LNCaP clone FGC (cell line): Measurements from ENCODE around the gene GTPBP2.
"Not testable (repeated sequence)": the region's sequence is repeated elsewhere in the genome, so short reads cannot be mapped to it uniquely, and the experiment has no call there.

Experiments
- DNase-seq: peaks from one replicate; pipeline ENCODE4 v3.0.0-alpha.2; 2011; ENCODE audit warnings: low read depth
- H3K4me3 ChIP-seq: 2 replicates; pipeline ENCODE4 v1.5.1; 2011; ENCODE audit warnings: mild to moderate bottlenecking, low read depth, low read length, control low read depth
- TF ChIP-seq, protein P1 (sequence below): IDR thresholded peaks from 2 replicates; pipeline ENCODE4 v1.5.1; 2012; ENCODE audit warnings: mild to moderate bottlenecking; ENCODE audit not compliant: control insufficient read depth, insufficient read depth; ENCODE audit errors: extremely low read depth

Gene GTPBP2

DNA sequence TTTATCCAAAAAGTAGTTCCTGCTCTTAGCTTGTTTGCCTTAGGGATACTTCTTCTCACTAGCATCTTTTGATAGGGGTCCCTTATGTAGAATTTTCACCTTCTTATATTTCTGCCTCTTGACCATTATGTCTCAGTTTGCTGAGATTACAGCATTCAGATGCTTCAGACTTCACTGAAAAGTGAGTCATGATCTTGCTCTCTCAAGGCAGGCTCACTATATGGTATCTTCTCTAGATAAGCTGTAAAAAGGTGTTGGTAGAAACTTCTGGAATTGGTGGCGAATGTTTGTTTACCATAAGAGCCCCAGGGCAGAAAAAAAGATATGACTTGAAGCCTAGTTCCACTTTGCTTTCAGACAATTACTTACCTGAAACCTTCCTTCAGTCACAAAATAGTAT lies 19.7 kb downstream of the GTPBP2 start:
- TF ChIP-seq, protein P1, sequence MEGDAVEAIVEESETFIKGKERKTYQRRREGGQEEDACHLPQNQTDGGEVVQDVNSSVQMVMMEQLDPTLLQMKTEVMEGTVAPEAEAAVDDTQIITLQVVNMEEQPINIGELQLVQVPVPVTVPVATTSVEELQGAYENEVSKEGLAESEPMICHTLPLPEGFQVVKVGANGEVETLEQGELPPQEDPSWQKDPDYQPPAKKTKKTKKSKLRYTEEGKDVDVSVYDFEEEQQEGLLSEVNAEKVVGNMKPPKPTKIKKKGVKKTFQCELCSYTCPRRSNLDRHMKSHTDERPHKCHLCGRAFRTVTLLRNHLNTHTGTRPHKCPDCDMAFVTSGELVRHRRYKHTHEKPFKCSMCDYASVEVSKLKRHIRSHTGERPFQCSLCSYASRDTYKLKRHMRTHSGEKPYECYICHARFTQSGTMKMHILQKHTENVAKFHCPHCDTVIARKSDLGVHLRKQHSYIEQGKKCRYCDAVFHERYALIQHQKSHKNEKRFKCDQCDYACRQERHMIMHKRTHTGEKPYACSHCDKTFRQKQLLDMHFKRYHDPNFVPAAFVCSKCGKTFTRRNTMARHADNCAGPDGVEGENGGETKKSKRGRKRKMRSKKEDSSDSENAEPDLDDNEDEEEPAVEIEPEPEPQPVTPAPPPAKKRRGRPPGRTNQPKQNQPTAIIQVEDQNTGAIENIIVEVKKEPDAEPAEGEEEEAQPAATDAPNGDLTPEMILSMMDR: no peak
- DNase-seq: no peak
- H3K4me3 ChIP-seq: no peak overlapping the region

DNA sequence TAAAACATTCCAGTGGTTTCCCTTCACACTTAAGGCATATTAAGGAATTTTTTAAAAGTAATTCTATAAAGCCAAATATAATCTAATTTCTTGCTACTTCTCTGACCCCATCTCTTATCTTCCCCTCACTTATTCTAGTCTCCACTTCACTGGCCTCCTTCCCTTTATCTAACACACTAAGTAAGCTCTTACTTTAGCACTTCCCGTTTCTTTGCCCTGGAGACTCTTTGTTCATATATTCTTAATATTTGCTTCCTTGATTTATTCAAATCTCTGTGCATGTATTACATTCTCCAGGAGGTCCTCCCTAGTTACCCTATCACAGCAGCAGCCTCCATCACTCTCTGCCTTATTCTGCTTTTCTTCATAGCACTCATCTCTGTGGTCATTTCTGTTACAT lies 20.3 kb downstream of the GTPBP2 start:
- no peak for DNase-seq
- TF ChIP-seq, protein P1: no peak
- no peak overlapping the region for H3K4me3 ChIP-seq

DNA sequence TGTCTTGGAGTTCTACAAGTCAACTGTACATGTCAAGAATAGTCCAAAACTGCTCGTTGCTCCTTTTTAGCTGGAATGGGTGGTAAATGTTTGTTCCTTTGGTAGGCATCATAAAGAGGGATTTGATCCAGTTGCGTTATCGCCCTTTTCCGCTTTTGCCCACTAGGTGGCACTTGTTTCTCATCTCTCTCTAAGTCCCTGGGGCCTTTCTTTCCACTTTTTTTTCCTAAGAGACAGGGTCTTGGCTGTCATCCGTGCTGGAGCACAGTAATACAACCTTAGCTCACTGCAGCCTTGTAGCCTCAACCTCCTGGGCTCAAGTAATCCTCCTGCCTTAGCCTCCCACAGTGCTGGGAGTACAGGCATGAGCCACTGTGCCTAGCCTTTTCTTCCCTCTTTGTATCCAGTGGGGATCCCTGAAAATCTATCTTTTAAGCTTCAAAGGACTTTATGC lies 20.7 kb downstream of the GTPBP2 start:
- peak; percentile 46 for DNase-seq
- no peak overlapping the region for H3K4me3 ChIP-seq
- TF ChIP-seq, protein P1: peak; percentile 73

DNA sequence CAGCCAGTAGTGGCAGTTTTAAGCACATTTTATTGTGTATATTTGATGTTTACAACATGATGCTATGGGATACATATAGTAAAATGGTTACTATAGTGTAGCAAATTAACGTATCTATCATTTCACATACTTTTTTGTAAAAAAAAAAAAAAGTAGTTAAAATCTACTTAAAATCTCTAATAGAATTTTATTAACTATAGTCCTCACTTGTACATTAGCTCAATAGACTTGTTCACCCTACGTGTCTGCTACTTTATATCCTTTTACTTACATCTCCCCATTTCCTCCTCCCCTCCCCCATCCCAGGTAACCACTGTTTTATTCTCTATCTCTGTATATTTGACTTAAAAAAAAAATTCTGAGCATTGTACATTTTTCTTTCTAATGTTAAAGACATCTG lies 23.0 kb downstream of the GTPBP2 start:
- TF ChIP-seq, protein P1: no peak
- no peak overlapping the region for H3K4me3 ChIP-seq

DNA sequence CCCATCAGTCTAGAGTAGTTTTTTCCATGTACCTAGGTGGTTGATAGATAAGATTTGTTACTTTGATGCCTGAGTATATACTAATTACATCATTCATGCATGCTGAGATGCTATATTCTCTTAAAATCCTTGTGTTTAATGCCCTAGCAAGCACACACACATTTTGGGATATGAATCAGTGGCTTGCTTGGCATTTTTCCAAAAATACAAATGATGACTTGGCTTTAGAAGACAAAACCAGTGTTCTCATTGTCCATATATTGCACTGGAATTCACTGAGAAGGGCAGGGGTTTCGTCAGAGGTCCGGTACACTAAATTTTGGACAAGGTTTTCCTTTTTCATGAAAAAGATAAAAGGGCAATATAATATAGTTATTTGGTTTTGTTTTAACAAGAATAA lies 24.9 kb downstream of the GTPBP2 start:
- no peak for DNase-seq
- TF ChIP-seq, protein P1: no peak
- no peak overlapping the region for H3K4me3 ChIP-seq

More for the DNA sequence above, 23.0 kb downstream of the GTPBP2 start:
- DNase-seq: no peak

DNA sequence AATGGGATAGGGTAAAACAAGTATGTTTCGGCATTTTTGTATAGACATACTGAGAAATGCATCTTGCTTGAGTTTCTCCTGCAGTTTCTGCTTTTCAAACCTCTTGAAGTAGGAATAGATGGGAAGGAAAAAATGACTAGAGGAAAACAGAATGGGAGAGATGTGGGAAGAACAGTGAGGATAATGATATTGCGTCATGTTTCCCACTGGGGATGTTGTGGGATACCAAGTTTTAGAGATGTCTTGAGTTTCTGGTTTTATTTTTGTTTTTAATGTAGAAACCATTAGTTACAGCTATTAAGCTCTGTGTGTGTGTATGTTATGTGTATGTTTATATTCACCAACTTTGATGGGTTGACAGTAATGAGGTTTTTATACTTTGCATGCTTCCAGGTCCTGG lies 28.5 kb downstream of the GTPBP2 start:
- no peak for DNase-seq
- TF ChIP-seq, protein P1: no peak
- no peak overlapping the region for H3K4me3 ChIP-seq

DNA sequence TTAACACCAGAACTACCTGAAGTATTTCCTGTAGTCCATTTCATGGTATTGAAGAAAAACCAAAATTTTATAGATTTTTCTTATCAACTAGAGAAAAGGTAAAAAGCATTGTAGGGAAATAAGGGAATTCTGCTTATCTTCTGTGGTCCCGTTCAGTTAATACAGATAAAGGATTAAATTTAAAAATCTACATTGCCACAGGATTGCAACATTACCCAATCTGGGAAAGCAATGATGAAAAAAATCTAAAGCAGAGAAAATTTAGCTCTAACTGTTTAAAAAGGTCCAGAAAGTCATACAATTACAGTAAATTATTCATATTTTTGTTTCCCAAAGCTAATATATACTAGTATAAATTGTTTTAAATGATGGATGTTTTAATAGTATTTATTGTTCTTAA lies 35.1 kb downstream of the GTPBP2 start:
- no peak for DNase-seq
- H3K4me3 ChIP-seq: no peak overlapping the region
- TF ChIP-seq, protein P1: no peak

DNA sequence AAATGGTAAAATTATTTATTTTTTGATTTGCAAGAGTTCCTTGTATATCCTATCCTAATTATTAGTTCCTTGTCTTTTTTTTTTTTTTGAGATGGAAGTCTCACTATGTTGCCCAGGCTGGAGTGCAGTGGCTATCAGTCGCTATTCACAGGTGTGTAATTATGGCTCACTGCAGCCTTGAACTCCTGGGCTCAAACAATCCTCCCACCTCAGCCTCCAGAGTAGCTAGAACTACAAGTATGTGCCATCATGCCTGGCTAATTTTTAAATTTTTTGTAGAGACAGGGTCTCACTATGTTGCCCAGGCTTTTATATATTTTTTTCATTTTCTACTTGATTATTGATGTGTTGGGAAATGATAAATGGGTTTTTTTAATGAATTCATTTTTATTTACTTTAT lies 39.5 kb downstream of the GTPBP2 start:
- not testable (repeated sequence) for H3K4me3 ChIP-seq, DNase-seq
